HepG2 (cell line): ENCODE measurements around the gene BICRAL. TPM values are rescaled to one million over a fixed set of nuclear protein-coding genes. Genes with fewer than 3 reads are reported as not detected.

Experiments used
- ATAC-seq: fragments of 200-7000 bp; cut with Tn5 transposase; 3 replicates; pipeline ENCODE4 v1.9.1; 2020; ENCODE audit warnings: mild to moderate bottlenecking, moderate library complexity
- BruUV-seq: library from RNA; stranded (reverse); fragments of 400-500 nt; replicated peaks from 2 replicates; lab custom pipeline; 2021; lab: Mats Ljungman, UMichigan
- CTCF ChIA-PET: fragments of 300-600 bp; formaldehyde crosslinking; extraction: SDS; loops from one replicate; lab custom pipeline; 2021; ENCODE audit warnings: low total read pairs, inconsistent platforms, low intra/inter-chr PET ratio; lab: Yijun Ruan, JAX
- POLR2A ChIA-PET: fragments of 350-600 bp; sonication (Branson Sonifier 250); formaldehyde crosslinking; loops from one replicate; lab custom pipeline; 2020; ENCODE audit warnings: antibody characterized with exemption, inconsistent platforms; lab: Yijun Ruan, JAX
- DNase-seq: peaks from one replicate; pipeline ENCODE4 v3.0.0-alpha.2; 2015; ENCODE audit warnings: low spot score
- FAIRE-seq: peaks from 3 replicates; lab custom pipeline; 2011; peaks lifted over from hg19 to GRCh38; lab: Jason Lieb, UNC
- H2AFZ ChIP-seq: one replicate; pipeline ENCODE4 v1.6.1; 2011; ENCODE audit warnings: low read length, inconsistent platforms
- H3K27ac ChIP-seq: fragments of 300-600 bp; 3 replicates; pipeline ENCODE4 v1.8.0; 2011; ENCODE audit warnings: mixed run types, mild to moderate bottlenecking, mixed read lengths, low read length, inconsistent platforms; ENCODE audit not compliant: insufficient read depth; ENCODE audit errors: extremely low read length
- H3K27me3 ChIP-seq, 2 experiments: fragments of 200-600 bp in 1 of 2; 2 replicates in 1 of 2; 3 replicates in 1 of 2; pipeline versions ENCODE4 v1.6.0 to v1.8.0; 2011; ENCODE audit warnings: low read length in 2 of 2, mild to moderate bottlenecking in 2 of 2, moderate library complexity in 2 of 2, inconsistent platforms in 1 of 2; ENCODE audit not compliant: insufficient read depth in 2 of 2, control insufficient read depth in 1 of 2
- H3K36me3 ChIP-seq, 2 experiments: fragments of 200-600 bp in 1 of 2; replicated peaks in 1 of 2; 2 replicates in 1 of 2; 3 replicates in 1 of 2; pipeline versions ENCODE4 v1.5.1 to v1.8.0; 2011; ENCODE audit warnings: low read length in 2 of 2, inconsistent platforms in 1 of 2; ENCODE audit not compliant: insufficient read depth in 2 of 2, control insufficient read depth in 1 of 2
- H3K4me1 ChIP-seq: 2 replicates; pipeline ENCODE4 v1.5.1; 2012; ENCODE audit warnings: low read length, inconsistent platforms; ENCODE audit not compliant: insufficient read depth
- H3K4me2 ChIP-seq: 2 replicates; pipeline ENCODE4 v1.6.0; 2011; ENCODE audit warnings: low read depth, low read length, inconsistent platforms
- H3K4me3 ChIP-seq, 3 experiments: fragments of 200-600 bp in 1 of 3; sonication (generic), shearing (Covaris generic) in 1 of 3; replicated peaks in 1 of 3; 2 replicates each; pipeline ENCODE4 v1.5.1; 2011 to 2016; ENCODE audit warnings: low read length in 3 of 3, inconsistent platforms in 2 of 3, low read depth in 2 of 3, mild to moderate bottlenecking in 2 of 3, control low read depth in 1 of 3, mixed read lengths in 1 of 3; ENCODE audit not compliant: insufficient read depth in 1 of 3
- H3K79me2 ChIP-seq: one replicate; pipeline ENCODE4 v1.6.1; 2011; ENCODE audit warnings: low read length, inconsistent platforms; ENCODE audit not compliant: insufficient read depth
- H3K9ac ChIP-seq: 2 replicates; pipeline ENCODE4 v1.6.0; 2011; ENCODE audit warnings: mild to moderate bottlenecking, low read depth, low read length, inconsistent platforms; ENCODE audit not compliant: insufficient read depth
- H3K9me3 ChIP-seq: 2 replicates; pipeline ENCODE4 v1.5.1; 2012; ENCODE audit warnings: mild to moderate bottlenecking, low read length
- H4K20me1 ChIP-seq: 2 replicates; pipeline ENCODE4 v1.6.0; 2011; ENCODE audit warnings: inconsistent platforms, mild to moderate bottlenecking, low read length, moderate library complexity; ENCODE audit not compliant: insufficient read depth
- ARID2 ChIP-seq: sonication (generic); formaldehyde crosslinking; IDR thresholded peaks from 2 replicates; pipeline ENCODE4 v1.8.1; 2022; ENCODE audit warnings: mild to moderate bottlenecking, missing genetic modification reagents, borderline replicate concordance
- CEBPB ChIP-seq: IDR thresholded peaks from 2 replicates; pipeline ENCODE4 v1.6.1; 2011; ENCODE audit warnings: low read depth, low read length, improper control_type of control experiment, borderline replicate concordance
- CEBPG ChIP-seq: IDR thresholded peaks from 2 replicates; pipeline ENCODE4 v1.6.1; 2016
- FOXJ3 ChIP-seq: sonication (generic); formaldehyde crosslinking; IDR thresholded peaks from 2 replicates; pipeline ENCODE4 v1.4.0; 2020; ENCODE audit warnings: missing genetic modification reagents, mild to moderate bottlenecking, borderline replicate concordance
- KDM5B ChIP-seq: sonication (generic); formaldehyde crosslinking; IDR thresholded peaks from 2 replicates; pipeline ENCODE4 v1.4.0; 2020; ENCODE audit warnings: missing genetic modification reagents, mild to moderate bottlenecking, borderline replicate concordance
- SNAI1 ChIP-seq: sonication (generic); formaldehyde crosslinking; IDR thresholded peaks from 2 replicates; pipeline ENCODE4 v1.5.0; 2020; ENCODE audit warnings: mild to moderate bottlenecking, missing genetic modification reagents, borderline replicate concordance
- SOX13 ChIP-seq, 3 experiments: fragments of 450-650 bp in 1 of 3; sonication (generic) in 1 of 3; formaldehyde crosslinking in 1 of 3; IDR thresholded peaks in 2 of 3; conservative IDR thresholded peaks in 1 of 3; 2 replicates each; pipeline versions ENCODE4 v1.5.0 to v1.6.1; 2016 to 2020; ENCODE audit warnings: antibody characterized with exemption in 1 of 3, mild to moderate bottlenecking in 1 of 3, missing compliant biosample characterization in 1 of 3, missing genetic modification reagents in 1 of 3, moderate library complexity in 1 of 3
- ZMYM4 ChIP-seq: sonication (generic); formaldehyde crosslinking; IDR thresholded peaks from 2 replicates; pipeline ENCODE4 v1.8.1; 2023; ENCODE audit warnings: mild to moderate bottlenecking, missing genetic modification reagents
- ZNF770 ChIP-seq: sonication (generic); formaldehyde crosslinking; IDR thresholded peaks from 2 replicates; pipeline ENCODE4 v1.5.0; 2020; ENCODE audit warnings: mild to moderate bottlenecking, missing genetic modification reagents
- ZSCAN21 ChIP-seq: sonication (generic); formaldehyde crosslinking; IDR thresholded peaks from 2 replicates; pipeline ENCODE4 v1.8.0; 2022; ENCODE audit warnings: mild to moderate bottlenecking, missing genetic modification reagents, moderate library complexity, borderline replicate concordance
- WGBS: methylation state at CpG from one replicate; pipeline ENCODE4 v1.1.6; 2017; ENCODE audit warnings: low lambda C conversion rate; 5-methylcytosine and 5-hydroxymethylcytosine counted together
- in situ Hi-C: cut with HindIII; loops from 2 replicates; pipeline ENCODE4 v1.10.0; 2017; ENCODE audit warnings: low pct_unique_long_range_greater_than_20kb; ENCODE audit not compliant: extremely low pct_ligation_motif_present
- intact Hi-C: fragments of 100-400 bp; cut with micrococcal nuclease; formaldehyde crosslinking; loops from one replicate; pipeline ENCODE4 v1.10.0; 2022; ENCODE audit not compliant: unreplicated experiment
- polyA plus RNA-seq, 8 experiments: library from polyadenylated mRNA; depleted of rRNA in 3 of 8; stranded (reverse) in 7 of 8; unstranded in 1 of 8; fragments of >200 nt; fragmentation: Illumina TruSeq in 4 of 8; extraction: Trizol in 4 of 8; gene quantifications; 2 replicates each; pipeline versions ENCODE4 v1.2.1 to v1.2.3, GENCODE V29; 2011 to 2016; ENCODE audit warnings: low read depth in 4 of 8, missing spikeins in 1 of 8, mixed read lengths in 1 of 8; ENCODE audit not compliant: insufficient read depth in 1 of 8
- total RNA-seq, 5 experiments: library from RNA; depleted of rRNA; stranded (reverse); fragments of >200 nt; fragmentation: Illumina TruSeq; extraction: Trizol; gene quantifications; 2 replicates each; pipeline ENCODE4 v1.2.3, GENCODE V29; 2016; ENCODE audit warnings: low read depth in 1 of 5
- TF ChIP-seq, protein P1 (sequence below): sonication (generic); formaldehyde crosslinking; IDR thresholded peaks from 2 replicates; pipeline ENCODE4 v1.8.1; 2023; ENCODE audit warnings: missing genetic modification reagents, inconsistent platforms, borderline replicate concordance

Gene BICRAL
- total and polyA plus RNA-seq, 2 of the 13 experiments (the other 11 are each of a cell fraction or from before 2014, with no cell fraction given) = 5.0 to 13.5 TPM

DNA sequence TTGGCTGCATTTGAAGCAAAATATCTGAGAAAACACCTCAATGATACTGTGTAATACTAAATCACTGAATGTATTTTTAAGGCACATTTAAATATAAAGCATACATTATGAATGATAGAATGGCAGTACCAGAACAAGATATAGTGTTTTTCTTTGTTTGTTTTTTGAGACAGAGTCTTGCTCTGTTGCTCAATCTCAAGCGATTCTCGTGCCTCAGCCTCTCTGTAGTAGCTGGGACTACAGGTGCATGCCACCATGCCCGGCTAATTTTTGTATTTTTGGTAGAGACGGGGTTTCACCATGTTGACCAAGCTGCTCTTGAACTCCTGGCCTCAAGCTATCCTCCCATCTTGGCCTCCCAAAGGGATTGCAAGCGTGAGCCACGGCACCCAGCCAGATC, 2.3 kb upstream of the BICRAL start:
- no peaks in the 10 kb centered on the region for H3K36me3 ChIP-seq
- DNase-seq (no peak), FAIRE-seq (no peak), ATAC-seq (no peak)
- ChIA-PET CTCF (no interaction called here), POLR2A (interaction anchor here (1.2 to 11.1 kb wide), 3 partner anchors 9 to 33 kb away, joined by 4 to 270 read pairs (median 5); partner anchors contain the start of gene TBCC)
- intact Hi-C loops (no loop called here), in situ Hi-C loops (no loop called here)
- TF ChIP-seq ZNF770 (CRISPR knock-in tag) (0 out of 2 replicates have a peak, but pooled peaks have one; percentile 4), KDM5B (CRISPR knock-in tag) (no peak), CEBPG (CRISPR knock-in tag) (peak; percentile 26; the same call in 1 of the 2 replicates), ZSCAN21 (CRISPR knock-in tag) (no peak), CEBPB (peak; percentile 26; the same call in 1 of the 2 replicates), SNAI1 (CRISPR knock-in tag) (no peak), FOXJ3 (CRISPR knock-in tag) (no peak), ARID2 (CRISPR knock-in tag) (no peak), ZMYM4 (CRISPR knock-in tag) (no peak), SOX13 (IDR thresholded peaks at IDR 0.05) (no peak), SOX13 (CRISPR knock-in tag; conservative IDR thresholded peaks at IDR 0.05 in 1 of 2, IDR thresholded peaks at IDR 0.05 in 1 of 2) (no peak)
- TF ChIP-seq, protein P1, sequence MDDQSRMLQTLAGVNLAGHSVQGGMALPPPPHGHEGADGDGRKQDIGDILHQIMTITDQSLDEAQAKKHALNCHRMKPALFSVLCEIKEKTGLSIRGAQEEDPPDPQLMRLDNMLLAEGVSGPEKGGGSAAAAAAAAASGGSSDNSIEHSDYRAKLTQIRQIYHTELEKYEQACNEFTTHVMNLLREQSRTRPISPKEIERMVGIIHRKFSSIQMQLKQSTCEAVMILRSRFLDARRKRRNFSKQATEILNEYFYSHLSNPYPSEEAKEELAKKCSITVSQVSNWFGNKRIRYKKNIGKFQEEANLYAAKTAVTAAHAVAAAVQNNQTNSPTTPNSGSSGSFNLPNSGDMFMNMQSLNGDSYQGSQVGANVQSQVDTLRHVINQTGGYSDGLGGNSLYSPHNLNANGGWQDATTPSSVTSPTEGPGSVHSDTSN (CRISPR knock-in tag) = no peak
- 88% methylated on average over 6 of the region's 6 CpGs for WGBS
- H3K9me3 ChIP-seq = no peaks in the 10 kb centered on the region
- peaks cover 44% of the 10 kb centered on the region for H3K4me1 ChIP-seq
- no peak overlapping the region for H3K4me2 ChIP-seq
- no peak overlapping the region for H3K4me3 ChIP-seq
- peaks cover 21% of the 10 kb centered on the region for H3K79me2 ChIP-seq
- H3K27ac ChIP-seq = no peak overlapping the region
- H3K9ac ChIP-seq = no peak overlapping the region
- no peaks in the 10 kb centered on the region; a peak in 1 of 5 replicates for H3K27me3 ChIP-seq
- BruUV-seq = no TSS peak
- no peak overlapping the region for H2AFZ ChIP-seq
- H4K20me1 ChIP-seq = no peaks in the 10 kb centered on the region
